HEK293T (cell line): Measurements from ENCODE around the gene HSD11B1L.

Source experiments
- CTCF ChIA-PET: fragments of 350-600 bp; formaldehyde crosslinking; extraction: SDS; loops from one replicate; lab custom pipeline; 2021; ENCODE audit warnings: antibody characterized with exemption, inconsistent platforms; lab: Yijun Ruan, JAX
- POLR2A ChIA-PET: fragments of 350-600 bp; formaldehyde crosslinking; extraction: SDS; loops from one replicate; lab custom pipeline; 2020; ENCODE audit warnings: antibody characterized with exemption, inconsistent platforms; lab: Yijun Ruan, JAX
- DNase-seq: peaks from one replicate; pipeline ENCODE4 v3.0.0; 2012; ENCODE audit warnings: mixed read lengths; ENCODE audit errors: extremely low spot score
- ARNT ChIP-seq: fragments of 450-650 bp; IDR thresholded peaks from 2 replicates; pipeline ENCODE4 v1.6.1; 2017; ENCODE audit warnings: mild to moderate bottlenecking
- BHLHE40 ChIP-seq: fragments of 450-650 bp; IDR thresholded peaks from 2 replicates; pipeline ENCODE4 v1.6.1; 2016; ENCODE audit warnings: mild to moderate bottlenecking, moderate library complexity, borderline replicate concordance
- CTBP1 ChIP-seq: fragments of 450-650 bp; IDR thresholded peaks from 2 replicates; pipeline ENCODE4 v1.6.1; 2016; ENCODE audit warnings: borderline replicate concordance
- ELF4 ChIP-seq: fragments of 450-650 bp; IDR thresholded peaks from 2 replicates; pipeline ENCODE4 v1.6.1; 2017; ENCODE audit warnings: antibody characterized with exemption
- FOXA1 ChIP-seq: fragments of 450-650 bp; IDR thresholded peaks from 2 replicates; pipeline ENCODE4 v1.6.1; 2016; ENCODE audit warnings: mild to moderate bottlenecking
- FOXK2 ChIP-seq: fragments of 450-650 bp; IDR thresholded peaks from 2 replicates; pipeline ENCODE4 v1.6.1; 2016; ENCODE audit warnings: mild to moderate bottlenecking
- FOXM1 ChIP-seq: fragments of 450-650 bp; IDR thresholded peaks from 2 replicates; pipeline ENCODE4 v1.6.1; 2017; ENCODE audit warnings: mild to moderate bottlenecking, borderline replicate concordance
- HDGF ChIP-seq: fragments of 450-650 bp; IDR thresholded peaks from 2 replicates; pipeline ENCODE4 v1.6.1; 2017; ENCODE audit warnings: antibody characterized with exemption, borderline replicate concordance
- L3MBTL2 ChIP-seq: fragments of 450-650 bp; conservative IDR thresholded peaks from 2 replicates; pipeline ENCODE4 v1.6.1; 2016; ENCODE audit warnings: mild to moderate bottlenecking
- LEF1 ChIP-seq: fragments of 450-650 bp; IDR thresholded peaks from 2 replicates; pipeline ENCODE4 v1.6.1; 2017; ENCODE audit warnings: mild to moderate bottlenecking, borderline replicate concordance
- NFRKB ChIP-seq: fragments of 450-650 bp; IDR thresholded peaks from 2 replicates; pipeline ENCODE4 v1.6.1; 2016; ENCODE audit warnings: mild to moderate bottlenecking, moderate library complexity
- PKNOX1 ChIP-seq: fragments of 450-650 bp; IDR thresholded peaks from 2 replicates; pipeline ENCODE4 v1.6.1; 2016
- SP1 ChIP-seq: fragments of 450-650 bp; IDR thresholded peaks from 2 replicates; pipeline ENCODE4 v1.6.1; 2017
- SUZ12 ChIP-seq: fragments of 450-650 bp; IDR thresholded peaks from 2 replicates; pipeline ENCODE4 v1.6.1; 2016; ENCODE audit warnings: mild to moderate bottlenecking
- TARDBP ChIP-seq: fragments of 450-650 bp; IDR thresholded peaks from 2 replicates; pipeline ENCODE4 v1.6.1; 2016
- ZNF384 ChIP-seq: fragments of 450-650 bp; IDR thresholded peaks from 2 replicates; pipeline ENCODE4 v1.6.1; 2016

Gene HSD11B1L

DNA sequence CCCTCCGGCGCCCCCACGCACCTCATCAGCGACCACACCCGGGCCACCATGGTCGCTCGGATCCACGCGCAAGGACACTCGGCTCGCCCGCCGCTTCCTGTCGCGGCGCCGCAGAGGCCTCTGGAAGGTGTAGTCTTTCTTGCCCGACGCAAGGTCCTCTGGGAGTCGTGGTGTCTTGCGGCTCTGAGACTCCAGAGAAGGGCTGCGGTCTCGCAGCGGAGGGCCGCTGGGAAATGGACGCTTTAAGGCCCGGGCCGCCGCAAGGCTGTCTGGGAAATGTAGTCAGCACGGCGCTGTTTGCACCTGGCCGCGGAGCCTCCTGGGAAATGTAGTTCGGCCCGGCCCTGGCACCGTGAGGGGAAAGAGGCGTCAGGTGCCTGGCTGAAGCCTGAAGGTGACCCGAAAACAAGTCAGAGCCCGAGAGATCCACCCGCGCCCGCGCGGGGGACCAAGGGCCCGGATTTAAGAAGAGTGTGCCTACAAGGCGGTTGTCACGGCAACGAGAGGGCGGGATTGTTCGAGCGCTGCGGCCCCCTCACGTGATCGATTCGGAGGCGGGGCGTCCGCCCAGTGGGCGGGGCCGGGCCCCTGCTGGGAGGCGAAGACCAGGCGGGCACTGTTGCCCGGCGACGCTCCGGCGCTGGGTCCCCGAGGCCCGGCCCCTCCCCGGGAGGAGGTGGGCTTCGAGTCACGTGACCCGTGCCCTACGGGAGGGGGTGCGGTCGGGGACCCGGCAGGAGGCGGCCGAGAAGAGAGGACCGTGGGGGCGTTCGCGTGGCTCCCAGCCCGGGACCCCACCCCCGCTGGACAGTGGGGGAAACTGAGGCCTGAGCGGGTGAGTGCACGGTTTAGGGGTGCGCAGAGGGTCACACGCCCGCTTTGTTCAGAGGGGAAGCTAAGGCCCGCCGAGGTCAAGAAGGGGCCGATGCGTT, at the start of gene HSD11B1L, which contains the start of gene MICOS13:
Gene HSD11B1L (plus strand): TSS at position 591 of the 932 bp plus-strand sequence. CDS start 3,806 bp downstream, outside the sequence.
Gene MICOS13 (minus strand): TSS at position 80 of the 932 bp plus-strand sequence. CDS start 30 bp downstream, at position 50.
- TF ChIP-seq SUZ12 (no peak), FOXM1 (no peak), ELF4 (peak; percentile 73), SP1 (no peak; the same call in 1 of the 2 replicates), LEF1 (0 out of 2 replicates have a peak, but pooled peaks have one; percentile 21)
- POLR2A ChIA-PET = interaction anchor here (0.6 kb wide), 1 partner anchor 9 kb away, joined by 3 read pairs; no protein-coding TSS in a partner anchor
- CTCF ChIA-PET = no interaction called here
- peak; percentile 95 for DNase-seq

- TF ChIP-seq BHLHE40 (no peak), SUZ12 (no peak), CTBP1 (no peak), L3MBTL2 (no peak)
- POLR2A ChIA-PET = interaction anchor here (1.4 kb wide), 1 partner anchor 9 kb away, joined by 5 read pairs; the partner anchor contains the start of genes SAFB and SAFB2
Observed at GRCh38 chr19:5631567-5632240, 49.1 kb upstream of the HSD11B1L start.

GRCh38 chr19:5632241-5632612, 48.6 kb upstream of the HSD11B1L start:
- ChIA-PET CTCF (no interaction called here), POLR2A (no interaction called here)
- no peak for TF ChIP-seq L3MBTL2
- TF ChIP-seq FOXA1 = no peak
- TF ChIP-seq NFRKB = no peak
- TF ChIP-seq SUZ12 = no peak
- no peak for TF ChIP-seq CTBP1
- no peak for TF ChIP-seq LEF1
- TF ChIP-seq FOXK2 = no peak
- TF ChIP-seq SP1 = no peak
- no peak for TF ChIP-seq ARNT
- DNase-seq = no peak

More at GRCh38 chr19:5631567-5632240, 49.1 kb upstream of the HSD11B1L start:
- CTCF ChIA-PET = interaction anchor here (0.9 kb wide), 1 partner anchor 19 kb away, joined by 3 read pairs; no protein-coding TSS in a partner anchor
- no peak for DNase-seq

GRCh38 chr19:5632657-5633056, 48.2 kb upstream of the HSD11B1L start:
- CTCF ChIA-PET = no interaction called here
- POLR2A ChIA-PET = no interaction called here
- DNase-seq = no peak
- no peak for TF ChIP-seq ARNT

- no peak for TF ChIP-seq TARDBP
- no peak for TF ChIP-seq CTBP1
- no peak for TF ChIP-seq FOXA1
- TF ChIP-seq NFRKB = no peak
- no peak for TF ChIP-seq SUZ12
- TF ChIP-seq LEF1 = no peak
- DNase-seq = no peak
- ChIA-PET POLR2A (interaction anchor here (0.8 to 1.0 kb wide), 4 partner anchors 13 to 155 kb away, joined by 3 to 4 read pairs (median 4); partner anchors contain the start of genes DUS3L, RPL36, SAFB and SAFB2), CTCF (no interaction called here)
Observed at GRCh38 chr19:5635427-5635826, 45.4 kb upstream of the HSD11B1L start.

GRCh38 chr19:5637971-5638370, 42.9 kb upstream of the HSD11B1L start:
- TF ChIP-seq ELF4 (no peak), LEF1 (no peak)
- DNase-seq = no peak
- ChIA-PET CTCF (no interaction called here), POLR2A (no interaction called here)

- TF ChIP-seq L3MBTL2 = no peak
- no peak for TF ChIP-seq LEF1
- TF ChIP-seq SUZ12 = no peak
- TF ChIP-seq ZNF384 = no peak
- no peak for TF ChIP-seq CTBP1
- no peak for TF ChIP-seq FOXA1
- no peak for TF ChIP-seq PKNOX1
- no peak for TF ChIP-seq SP1
- TF ChIP-seq HDGF = no peak
- no peak for TF ChIP-seq NFRKB
- no peak for TF ChIP-seq FOXM1
- TF ChIP-seq FOXK2 = no peak
- TF ChIP-seq ELF4 = no peak
- no peak for TF ChIP-seq TARDBP
- TF ChIP-seq BHLHE40 = no peak
- TF ChIP-seq ARNT = no peak
- DNase-seq = no peak
- POLR2A ChIA-PET = no interaction called here
- CTCF ChIA-PET = no interaction called here
Observed at GRCh38 chr19:5641171-5641570, 39.7 kb upstream of the HSD11B1L start.

DNA sequence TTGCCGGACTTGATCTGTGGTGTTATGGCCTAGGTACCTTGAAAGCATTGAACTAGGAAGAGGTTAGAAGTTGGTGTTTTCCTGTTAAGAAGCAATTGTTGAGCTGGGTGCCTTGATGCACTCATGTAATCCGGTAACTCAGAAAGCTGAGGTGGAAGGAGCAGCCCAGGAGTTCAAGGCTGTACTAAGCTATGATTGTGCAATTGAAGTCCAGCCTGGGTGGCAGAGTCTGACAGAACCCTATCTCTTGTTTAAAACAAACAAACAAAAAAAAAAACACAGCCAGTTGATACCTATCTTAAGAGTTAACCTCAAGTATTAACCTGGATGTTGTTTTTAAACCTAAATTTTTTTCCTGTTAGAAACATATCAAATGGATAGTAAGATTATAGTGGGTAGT, 38.6 kb upstream of the HSD11B1L start:
- no peak for DNase-seq
- no peak for TF ChIP-seq SUZ12
- no peak for TF ChIP-seq ZNF384
- TF ChIP-seq LEF1 = no peak
- POLR2A ChIA-PET = interaction anchor here (0.9 kb wide), 1 partner anchor 19 kb away, joined by 3 read pairs; the partner anchor contains the start of genes SAFB and SAFB2
- CTCF ChIA-PET = no interaction called here
